H1 (cell line): Measurements from ENCODE around the gene NET1. TPM values are rescaled to one million over a fixed set of nuclear protein-coding genes. Genes with fewer than 3 reads are reported as not detected.
A peak's percentile ranks its signal among the peaks of the same experiment; 100 is the strongest.

ENCODE experiments used
- ASH2L ChIP-seq: fragments of 200-600, 300-600 bp; sonication (generic); IDR thresholded peaks from one replicate; pipeline ENCODE4 v1.7.1; 2017; ENCODE audit warnings: low read length
- CTBP2 ChIP-seq: IDR thresholded peaks from 2 replicates; pipeline ENCODE4 v1.7.0; 2011; ENCODE audit warnings: borderline replicate concordance, mild to moderate bottlenecking, moderate library complexity, mixed read lengths, low read length; ENCODE audit not compliant: insufficient read depth, insufficient read length
- GABPA ChIP-seq: IDR thresholded peaks from 2 replicates; pipeline ENCODE4 v1.6.1; 2011; ENCODE audit warnings: mild to moderate bottlenecking, low read length, moderate library complexity, borderline replicate concordance; ENCODE audit not compliant: insufficient read depth
- KDM5A ChIP-seq: fragments of 200-600 bp; IDR thresholded peaks from 2 replicates; pipeline ENCODE4 v1.7.1; 2012; ENCODE audit warnings: mild to moderate bottlenecking, low read length, inconsistent platforms, mixed read lengths
- MAFK ChIP-seq: IDR thresholded peaks from 2 replicates; pipeline ENCODE4 v1.6.1; 2012; ENCODE audit warnings: low read depth, mild to moderate bottlenecking, improper control_type of control experiment, low read length
- RAD21 ChIP-seq, 2 experiments: IDR thresholded peaks in 1 of 2; conservative IDR thresholded peaks in 1 of 2; 2 replicates each; pipeline ENCODE4 v1.6.1; 2011; ENCODE audit warnings: low read depth in 2 of 2, low read length in 2 of 2, improper control_type of control experiment in 1 of 2, inconsistent platforms in 1 of 2, mild to moderate bottlenecking in 1 of 2, moderate library complexity in 1 of 2
- SIN3A ChIP-seq, 2 experiments: IDR thresholded peaks in 1 of 2; conservative IDR thresholded peaks in 1 of 2; 2 replicates each; pipeline ENCODE4 v1.6.1; 2011 to 2012; ENCODE audit warnings: low read length in 2 of 2, improper control_type of control experiment in 1 of 2, low read depth in 1 of 2, mild to moderate bottlenecking in 1 of 2
- SP2 ChIP-seq: IDR thresholded peaks from 2 replicates; pipeline ENCODE4 v1.6.1; 2012; ENCODE audit warnings: mild to moderate bottlenecking, low read length, inconsistent platforms
- YY1 ChIP-seq: IDR thresholded peaks from 2 replicates; pipeline ENCODE4 v1.6.1; 2011; ENCODE audit warnings: low read depth, mild to moderate bottlenecking, low read length
- polyA plus RNA-seq, 7 experiments: library from polyadenylated mRNA; depleted of rRNA in 3 of 7; stranded (reverse) in 5 of 7; unstranded in 2 of 7; fragments of >200 nt in 5 of 7; fragments of 200-250 nt in 2 of 7; gene quantifications; 1 replicate in 5 of 7; 2 replicates in 1 of 7; 4 replicates in 1 of 7; pipeline versions ENCODE4 v1.2.1 to v1.2.3, GENCODE V29; 2011 to 2013; ENCODE audit warnings: missing spikeins in 2 of 7, mixed read lengths in 2 of 7
- total RNA-seq: library from RNA; stranded (reverse); fragmentation: NEBNext Ultra II Directional; extraction: Animal tissue kit (Norgen Biotek cat#: 25700); gene quantifications from 2 replicates; pipeline ENCODE4 v1.2.1, GENCODE V29; 2021
- TF ChIP-seq, protein P1 (sequence below): fragments of 300-600 bp; sonication (generic); IDR thresholded peaks from 2 replicates; pipeline ENCODE4 v1.7.1; 2012; ENCODE audit warnings: low read length, moderate library complexity, mild to moderate bottlenecking, inconsistent platforms; ENCODE audit not compliant: insufficient replicate concordance
- TF ChIP-seq, protein P2 (sequence below): IDR thresholded peaks from 2 replicates; pipeline ENCODE4 v1.6.1; 2012; ENCODE audit warnings: inconsistent platforms

The NET1 gene
- total and polyA plus RNA-seq, 2 of the 8 experiments (the other 6 are each of a cell fraction or from before 2014, with no cell fraction given): 21.5 to 117 TPM

DNA sequence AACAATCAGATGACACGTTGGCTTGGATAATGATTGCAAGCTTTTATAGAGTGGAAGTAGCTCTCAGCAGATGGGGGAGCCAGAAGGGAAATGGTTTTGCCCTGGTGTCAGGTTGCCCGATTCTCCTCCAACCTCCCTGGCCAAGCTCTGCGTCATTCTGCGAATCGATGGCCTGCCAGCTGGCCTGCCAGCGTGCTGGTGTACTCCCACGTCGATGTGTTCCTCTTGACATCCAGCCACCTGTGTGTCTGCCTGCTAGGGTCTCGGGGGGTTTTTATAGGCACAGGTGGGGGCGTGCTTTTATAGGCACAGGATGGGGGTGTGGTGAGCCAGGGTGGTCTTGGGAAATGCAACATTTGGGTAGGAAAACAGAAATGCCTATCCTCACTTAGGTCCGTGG, 4.6 kb downstream of the NET1 start (continued):
- TF ChIP-seq, protein P1, sequence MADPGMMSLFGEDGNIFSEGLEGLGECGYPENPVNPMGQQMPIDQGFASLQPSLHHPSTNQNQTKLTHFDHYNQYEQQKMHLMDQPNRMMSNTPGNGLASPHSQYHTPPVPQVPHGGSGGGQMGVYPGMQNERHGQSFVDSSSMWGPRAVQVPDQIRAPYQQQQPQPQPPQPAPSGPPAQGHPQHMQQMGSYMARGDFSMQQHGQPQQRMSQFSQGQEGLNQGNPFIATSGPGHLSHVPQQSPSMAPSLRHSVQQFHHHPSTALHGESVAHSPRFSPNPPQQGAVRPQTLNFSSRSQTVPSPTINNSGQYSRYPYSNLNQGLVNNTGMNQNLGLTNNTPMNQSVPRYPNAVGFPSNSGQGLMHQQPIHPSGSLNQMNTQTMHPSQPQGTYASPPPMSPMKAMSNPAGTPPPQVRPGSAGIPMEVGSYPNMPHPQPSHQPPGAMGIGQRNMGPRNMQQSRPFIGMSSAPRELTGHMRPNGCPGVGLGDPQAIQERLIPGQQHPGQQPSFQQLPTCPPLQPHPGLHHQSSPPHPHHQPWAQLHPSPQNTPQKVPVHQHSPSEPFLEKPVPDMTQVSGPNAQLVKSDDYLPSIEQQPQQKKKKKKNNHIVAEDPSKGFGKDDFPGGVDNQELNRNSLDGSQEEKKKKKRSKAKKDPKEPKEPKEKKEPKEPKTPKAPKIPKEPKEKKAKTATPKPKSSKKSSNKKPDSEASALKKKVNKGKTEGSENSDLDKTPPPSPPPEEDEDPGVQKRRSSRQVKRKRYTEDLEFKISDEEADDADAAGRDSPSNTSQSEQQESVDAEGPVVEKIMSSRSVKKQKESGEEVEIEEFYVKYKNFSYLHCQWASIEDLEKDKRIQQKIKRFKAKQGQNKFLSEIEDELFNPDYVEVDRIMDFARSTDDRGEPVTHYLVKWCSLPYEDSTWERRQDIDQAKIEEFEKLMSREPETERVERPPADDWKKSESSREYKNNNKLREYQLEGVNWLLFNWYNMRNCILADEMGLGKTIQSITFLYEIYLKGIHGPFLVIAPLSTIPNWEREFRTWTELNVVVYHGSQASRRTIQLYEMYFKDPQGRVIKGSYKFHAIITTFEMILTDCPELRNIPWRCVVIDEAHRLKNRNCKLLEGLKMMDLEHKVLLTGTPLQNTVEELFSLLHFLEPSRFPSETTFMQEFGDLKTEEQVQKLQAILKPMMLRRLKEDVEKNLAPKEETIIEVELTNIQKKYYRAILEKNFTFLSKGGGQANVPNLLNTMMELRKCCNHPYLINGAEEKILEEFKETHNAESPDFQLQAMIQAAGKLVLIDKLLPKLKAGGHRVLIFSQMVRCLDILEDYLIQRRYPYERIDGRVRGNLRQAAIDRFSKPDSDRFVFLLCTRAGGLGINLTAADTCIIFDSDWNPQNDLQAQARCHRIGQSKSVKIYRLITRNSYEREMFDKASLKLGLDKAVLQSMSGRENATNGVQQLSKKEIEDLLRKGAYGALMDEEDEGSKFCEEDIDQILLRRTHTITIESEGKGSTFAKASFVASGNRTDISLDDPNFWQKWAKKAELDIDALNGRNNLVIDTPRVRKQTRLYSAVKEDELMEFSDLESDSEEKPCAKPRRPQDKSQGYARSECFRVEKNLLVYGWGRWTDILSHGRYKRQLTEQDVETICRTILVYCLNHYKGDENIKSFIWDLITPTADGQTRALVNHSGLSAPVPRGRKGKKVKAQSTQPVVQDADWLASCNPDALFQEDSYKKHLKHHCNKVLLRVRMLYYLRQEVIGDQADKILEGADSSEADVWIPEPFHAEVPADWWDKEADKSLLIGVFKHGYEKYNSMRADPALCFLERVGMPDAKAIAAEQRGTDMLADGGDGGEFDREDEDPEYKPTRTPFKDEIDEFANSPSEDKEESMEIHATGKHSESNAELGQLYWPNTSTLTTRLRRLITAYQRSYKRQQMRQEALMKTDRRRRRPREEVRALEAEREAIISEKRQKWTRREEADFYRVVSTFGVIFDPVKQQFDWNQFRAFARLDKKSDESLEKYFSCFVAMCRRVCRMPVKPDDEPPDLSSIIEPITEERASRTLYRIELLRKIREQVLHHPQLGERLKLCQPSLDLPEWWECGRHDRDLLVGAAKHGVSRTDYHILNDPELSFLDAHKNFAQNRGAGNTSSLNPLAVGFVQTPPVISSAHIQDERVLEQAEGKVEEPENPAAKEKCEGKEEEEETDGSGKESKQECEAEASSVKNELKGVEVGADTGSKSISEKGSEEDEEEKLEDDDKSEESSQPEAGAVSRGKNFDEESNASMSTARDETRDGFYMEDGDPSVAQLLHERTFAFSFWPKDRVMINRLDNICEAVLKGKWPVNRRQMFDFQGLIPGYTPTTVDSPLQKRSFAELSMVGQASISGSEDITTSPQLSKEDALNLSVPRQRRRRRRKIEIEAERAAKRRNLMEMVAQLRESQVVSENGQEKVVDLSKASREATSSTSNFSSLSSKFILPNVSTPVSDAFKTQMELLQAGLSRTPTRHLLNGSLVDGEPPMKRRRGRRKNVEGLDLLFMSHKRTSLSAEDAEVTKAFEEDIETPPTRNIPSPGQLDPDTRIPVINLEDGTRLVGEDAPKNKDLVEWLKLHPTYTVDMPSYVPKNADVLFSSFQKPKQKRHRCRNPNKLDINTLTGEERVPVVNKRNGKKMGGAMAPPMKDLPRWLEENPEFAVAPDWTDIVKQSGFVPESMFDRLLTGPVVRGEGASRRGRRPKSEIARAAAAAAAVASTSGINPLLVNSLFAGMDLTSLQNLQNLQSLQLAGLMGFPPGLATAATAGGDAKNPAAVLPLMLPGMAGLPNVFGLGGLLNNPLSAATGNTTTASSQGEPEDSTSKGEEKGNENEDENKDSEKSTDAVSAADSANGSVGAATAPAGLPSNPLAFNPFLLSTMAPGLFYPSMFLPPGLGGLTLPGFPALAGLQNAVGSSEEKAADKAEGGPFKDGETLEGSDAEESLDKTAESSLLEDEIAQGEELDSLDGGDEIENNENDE: no peak
- TF ChIP-seq SIN3A (conservative IDR thresholded peaks at IDR 0.05 in 1 of 2, IDR thresholded peaks at IDR 0.05 in 1 of 2; ENCODE audit: low read depth in 1 of 2, low read length in 2 of 2): peak; percentile 41 to 60; a peak in 1 of 4 replicates
- TF ChIP-seq, protein P2, sequence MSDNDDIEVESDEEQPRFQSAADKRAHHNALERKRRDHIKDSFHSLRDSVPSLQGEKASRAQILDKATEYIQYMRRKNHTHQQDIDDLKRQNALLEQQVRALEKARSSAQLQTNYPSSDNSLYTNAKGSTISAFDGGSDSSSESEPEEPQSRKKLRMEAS: peak; percentile 44
- TF ChIP-seq YY1: no peak
- TF ChIP-seq SP2: no peak
- no peak for TF ChIP-seq RAD21 (IDR thresholded peaks at IDR 0.05 in 1 of 2, conservative IDR thresholded peaks at IDR 0.05 in 1 of 2; ENCODE audit: low read depth in 2 of 2, low read length in 2 of 2)
- no peak for TF ChIP-seq MAFK
- no peak for TF ChIP-seq CTBP2
- TF ChIP-seq KDM5A: no peak
- TF ChIP-seq GABPA: no peak
- TF ChIP-seq ASH2L: peak; percentile 91
